GM19025 (cell line): ENCODE measurements around the gene GDAP2.

Experiments used
- ATAC-seq: cut with Tn5 transposase; IDR thresholded peaks from one replicate; pipeline ENCODE4 v1.9.1; 2021; ENCODE audit warnings: mild to moderate bottlenecking, low read depth, moderate library complexity; ENCODE audit not compliant: unreplicated experiment

The GDAP2 gene

DNA sequence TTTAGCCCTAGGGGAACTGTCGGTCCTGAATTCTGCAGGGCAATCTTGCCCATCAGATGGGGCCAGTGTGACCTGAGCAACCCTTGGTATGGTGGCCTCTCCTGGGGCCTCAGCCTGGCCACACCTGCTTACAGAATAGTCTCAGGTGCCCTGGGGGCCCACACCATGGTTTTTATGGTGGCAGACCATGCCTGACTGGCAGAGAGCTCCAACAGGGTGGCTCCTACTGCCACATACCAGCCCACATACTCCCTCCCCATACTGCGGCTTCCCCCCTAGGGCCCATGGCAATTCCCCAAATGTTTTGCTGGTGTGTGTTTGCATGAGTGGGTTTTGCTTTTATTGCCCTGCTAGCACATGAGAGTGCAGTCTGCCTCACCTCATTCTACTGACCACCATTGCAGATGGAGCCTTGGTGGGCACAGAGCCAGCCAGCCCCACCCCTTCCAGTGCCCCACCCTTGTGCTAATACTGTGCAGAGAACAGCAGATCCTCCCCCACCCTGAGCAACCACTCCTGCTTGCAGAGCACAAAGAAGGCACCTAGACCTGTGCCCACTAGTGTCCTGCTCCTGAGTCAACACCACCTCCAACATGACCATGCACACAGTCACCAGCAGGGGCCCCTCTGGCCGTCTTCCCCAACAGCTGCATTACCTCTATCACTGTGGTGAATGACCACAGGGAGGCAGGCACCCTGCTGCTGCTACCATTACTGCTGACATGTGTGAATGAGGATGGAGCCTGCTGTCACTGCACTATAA lies 86.8 kb downstream of the GDAP2 start:
- ATAC-seq: no peak

- no peak for ATAC-seq
Observed at GRCh38 chr1:117841117-117841650, 88.2 kb downstream of the GDAP2 start.

GRCh38 chr1:117838911-117839310 lies 90.5 kb downstream of the GDAP2 start:
- ATAC-seq: no peak

- no peak for ATAC-seq
Observed at GRCh38 chr1:117836069-117836468, 93.4 kb downstream of the GDAP2 start.

- no peak for ATAC-seq
Observed at GRCh38 chr1:117834416-117834815, 95.0 kb downstream of the GDAP2 start.

GRCh38 chr1:117832453-117832852 lies 97.0 kb downstream of the GDAP2 start:
- ATAC-seq: no peak

DNA sequence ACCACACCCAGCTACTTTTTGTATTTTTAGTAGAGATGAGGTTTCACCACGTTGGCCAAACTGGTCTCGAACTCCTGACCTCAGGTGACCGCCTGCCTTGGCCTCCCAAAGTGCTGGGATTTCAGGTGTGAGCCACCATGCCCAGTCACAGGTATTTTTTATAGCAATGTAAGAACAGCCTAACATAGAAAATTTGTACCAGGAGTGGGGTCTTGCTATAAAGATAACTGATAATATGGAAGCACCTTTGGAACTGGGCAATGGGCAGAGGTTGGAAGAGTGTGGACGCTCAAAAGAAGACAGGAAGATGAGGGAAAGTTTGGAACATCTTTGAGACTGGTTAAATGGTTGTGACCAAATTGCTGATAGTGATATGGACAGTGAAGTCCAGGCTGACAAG lies 99.2 kb downstream of the GDAP2 start:
- ATAC-seq: no peak

- ATAC-seq: no peak
Observed at GRCh38 chr1:117828201-117828600, 101.2 kb downstream of the GDAP2 start.

DNA sequence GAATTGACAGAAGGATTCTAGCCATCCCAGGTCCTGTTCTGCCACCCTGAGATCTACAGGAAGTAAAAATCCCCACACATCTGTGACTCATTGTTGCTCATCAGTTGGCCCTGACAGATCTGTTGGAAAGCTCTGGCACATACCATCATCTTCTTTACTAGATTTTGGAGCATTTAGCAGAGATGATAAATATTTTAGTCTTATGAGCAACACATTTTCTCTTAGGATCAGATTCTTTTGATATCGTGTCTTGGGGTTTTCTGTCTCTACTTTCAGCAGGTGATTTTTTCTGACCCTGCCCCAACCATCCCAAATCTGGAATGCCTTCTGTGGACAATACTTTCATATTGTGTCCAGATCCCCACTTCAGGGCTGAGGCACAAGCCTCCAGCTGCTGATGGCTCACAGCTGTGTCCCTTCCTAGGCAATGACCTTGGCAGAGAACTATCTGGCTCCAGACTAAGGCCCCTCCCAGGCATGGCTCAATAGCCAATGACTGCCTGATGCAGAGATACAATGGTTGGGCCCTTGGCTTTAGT lies 102.8 kb downstream of the GDAP2 start:
- ATAC-seq: no peak

DNA sequence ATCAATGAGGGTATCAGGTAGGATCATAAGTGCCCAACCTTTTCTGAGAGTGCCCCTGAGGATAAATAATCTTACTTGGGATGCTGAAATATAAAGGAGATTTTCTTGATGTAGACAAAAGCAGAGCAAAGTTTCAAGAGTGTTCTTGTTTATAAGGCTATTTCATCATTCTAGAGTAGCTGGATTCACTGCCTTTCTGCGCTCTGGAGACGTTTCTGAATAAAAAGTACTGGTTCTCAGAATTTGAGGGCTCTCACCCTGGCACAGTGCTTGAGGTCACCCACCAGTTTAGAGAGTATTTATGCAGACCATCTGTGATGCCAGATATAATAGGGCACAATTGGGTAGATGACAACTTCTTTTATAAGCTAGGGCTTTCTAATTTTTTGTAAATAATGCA lies 103.3 kb downstream of the GDAP2 start:
- ATAC-seq: no peak

DNA sequence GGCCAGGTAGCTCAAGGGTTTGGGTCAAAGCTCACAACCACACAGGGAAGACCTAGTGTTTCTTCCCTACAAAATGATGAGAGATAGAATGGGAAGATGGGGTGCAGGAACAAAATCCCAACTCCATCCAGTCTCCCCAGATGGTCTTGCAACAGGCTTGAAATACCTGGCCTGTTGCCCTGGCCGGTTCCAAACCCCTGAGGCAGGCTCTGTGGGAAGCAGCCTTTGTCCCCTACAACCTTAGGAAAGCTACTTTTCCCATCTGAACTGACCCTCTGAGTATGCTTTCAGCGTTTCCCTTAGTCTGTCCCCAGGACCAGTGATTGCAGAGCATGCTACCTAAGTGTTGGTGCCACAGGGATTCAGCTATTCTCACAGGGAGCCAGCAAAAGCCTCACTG lies 104.0 kb downstream of the GDAP2 start:
- no peak for ATAC-seq

DNA sequence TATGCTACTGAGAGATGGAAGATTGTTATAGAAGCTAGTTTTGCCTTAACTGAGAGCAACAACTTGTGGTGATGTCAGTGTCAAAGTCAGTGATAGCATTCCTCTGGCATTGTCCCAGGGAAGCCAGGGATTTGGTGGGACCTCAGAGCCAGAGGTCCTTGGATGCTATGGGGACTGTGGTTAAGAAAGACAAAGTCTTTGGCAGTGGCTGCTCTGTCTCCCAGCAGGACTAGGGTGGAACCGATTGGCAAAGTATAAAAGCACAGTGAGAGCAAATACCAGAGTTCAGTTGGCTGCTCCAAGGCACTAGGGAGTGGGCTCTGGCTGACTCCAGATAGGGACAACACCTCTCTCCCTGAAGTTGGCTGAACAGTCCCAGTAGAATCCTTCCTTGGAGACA lies 104.8 kb downstream of the GDAP2 start:
- no peak for ATAC-seq

DNA sequence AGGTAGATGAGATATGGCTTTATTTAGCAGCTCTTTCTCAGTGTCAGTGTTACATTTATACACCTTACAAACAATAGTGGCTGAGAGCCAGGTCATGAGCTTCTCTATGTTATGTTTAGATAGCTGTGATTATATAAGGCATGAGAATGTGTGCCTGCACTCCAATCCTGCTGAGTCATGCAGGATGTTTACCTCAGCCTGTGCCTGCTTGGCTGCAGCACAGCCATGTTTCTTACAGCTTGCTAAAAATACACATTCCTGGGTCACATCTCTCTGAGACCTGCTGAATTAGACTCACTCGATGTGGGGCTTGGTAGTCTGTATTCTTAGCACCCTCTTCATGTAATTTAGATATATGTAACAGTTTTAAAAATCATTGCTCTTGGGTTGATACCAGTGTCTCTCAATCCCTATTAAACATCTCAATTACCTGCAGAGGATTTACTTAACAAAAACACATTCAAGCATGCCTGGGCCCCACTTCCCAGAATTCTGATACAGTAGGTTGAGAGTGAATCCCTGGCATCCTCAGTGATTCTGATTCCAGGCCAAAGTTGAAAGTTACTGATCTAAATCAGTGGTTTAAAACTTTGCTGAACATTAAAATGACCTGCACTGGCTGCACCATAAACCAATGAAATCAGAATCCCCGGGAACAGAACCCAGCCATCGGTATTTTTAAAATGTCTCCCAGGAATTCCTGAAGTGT lies 107.5 kb downstream of the GDAP2 start:
- ATAC-seq: no peak

- ATAC-seq: no peak
Observed at GRCh38 chr1:117821382-117821755, 108.1 kb downstream of the GDAP2 start.

- no peak for ATAC-seq
Observed at GRCh38 chr1:117820694-117821381, 108.6 kb downstream of the GDAP2 start.

GRCh38 chr1:117820096-117820495 lies 109.3 kb downstream of the GDAP2 start:
- no peak for ATAC-seq

DNA sequence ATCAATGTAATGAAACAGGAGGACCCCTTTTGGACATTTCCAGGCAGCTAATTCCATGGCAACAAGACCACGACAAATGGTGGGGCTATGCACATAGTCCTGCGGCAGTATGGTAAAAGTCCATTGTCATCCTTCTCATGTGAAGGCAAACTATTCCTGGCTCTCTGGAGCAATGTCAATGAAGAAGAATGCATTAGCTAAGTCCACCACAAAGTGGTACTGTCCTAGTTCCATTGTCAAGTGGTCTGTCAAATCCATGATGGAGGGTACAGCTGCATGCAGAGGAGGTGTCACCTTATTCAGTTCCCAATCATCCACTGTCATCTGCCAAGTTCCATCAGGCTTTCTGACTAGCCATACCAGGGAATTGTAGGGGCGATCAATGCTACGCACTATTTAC lies 110.1 kb downstream of the GDAP2 start:
- ATAC-seq: no peak

- no peak for ATAC-seq
Observed at GRCh38 chr1:117818456-117818855, 111.0 kb downstream of the GDAP2 start.

GRCh38 chr1:117817629-117818028 lies 111.8 kb downstream of the GDAP2 start:
- ATAC-seq: no peak

- ATAC-seq: no peak
Observed at GRCh38 chr1:117815926-117816325, 113.5 kb downstream of the GDAP2 start.
